HepG2 (cell line): Measurements from ENCODE around the gene NDUFB6. TPM values are rescaled to one million over a fixed set of nuclear protein-coding genes. Genes with fewer than 3 reads are reported as not detected.
"Not testable (repeated sequence)": the region's sequence is repeated elsewhere in the genome, so short reads cannot be mapped to it uniquely, and the experiment has no call there.

Experiments
- ATAC-seq: fragments of 200-7000 bp; cut with Tn5 transposase; 3 replicates; pipeline ENCODE4 v1.9.1; 2020; ENCODE audit warnings: mild to moderate bottlenecking, moderate library complexity
- BruUV-seq: library from RNA; stranded (reverse); fragments of 400-500 nt; replicated peaks from 2 replicates; lab custom pipeline; 2021; lab: Mats Ljungman, UMichigan
- CTCF ChIA-PET: fragments of 300-600 bp; formaldehyde crosslinking; extraction: SDS; loops from one replicate; lab custom pipeline; 2021; ENCODE audit warnings: low total read pairs, inconsistent platforms, low intra/inter-chr PET ratio; lab: Yijun Ruan, JAX
- POLR2A ChIA-PET: fragments of 350-600 bp; sonication (Branson Sonifier 250); formaldehyde crosslinking; loops from one replicate; lab custom pipeline; 2020; ENCODE audit warnings: antibody characterized with exemption, inconsistent platforms; lab: Yijun Ruan, JAX
- DNase-seq: peaks from one replicate; pipeline ENCODE4 v3.0.0-alpha.2; 2015; ENCODE audit warnings: low spot score
- FAIRE-seq: peaks from 3 replicates; lab custom pipeline; 2011; peaks lifted over from hg19 to GRCh38; lab: Jason Lieb, UNC
- H2AFZ ChIP-seq: one replicate; pipeline ENCODE4 v1.6.1; 2011; ENCODE audit warnings: low read length, inconsistent platforms
- H3K27ac ChIP-seq: fragments of 300-600 bp; 3 replicates; pipeline ENCODE4 v1.8.0; 2011; ENCODE audit warnings: mixed run types, mild to moderate bottlenecking, mixed read lengths, low read length, inconsistent platforms; ENCODE audit not compliant: insufficient read depth; ENCODE audit errors: extremely low read length
- H3K27me3 ChIP-seq, 2 experiments: fragments of 200-600 bp in 1 of 2; 2 replicates in 1 of 2; 3 replicates in 1 of 2; pipeline versions ENCODE4 v1.6.0 to v1.8.0; 2011; ENCODE audit warnings: low read length in 2 of 2, mild to moderate bottlenecking in 2 of 2, moderate library complexity in 2 of 2, inconsistent platforms in 1 of 2; ENCODE audit not compliant: insufficient read depth in 2 of 2, control insufficient read depth in 1 of 2
- H3K36me3 ChIP-seq, 2 experiments: fragments of 200-600 bp in 1 of 2; replicated peaks in 1 of 2; 2 replicates in 1 of 2; 3 replicates in 1 of 2; pipeline versions ENCODE4 v1.5.1 to v1.8.0; 2011; ENCODE audit warnings: low read length in 2 of 2, inconsistent platforms in 1 of 2; ENCODE audit not compliant: insufficient read depth in 2 of 2, control insufficient read depth in 1 of 2
- H3K4me1 ChIP-seq: 2 replicates; pipeline ENCODE4 v1.5.1; 2012; ENCODE audit warnings: low read length, inconsistent platforms; ENCODE audit not compliant: insufficient read depth
- H3K4me2 ChIP-seq: 2 replicates; pipeline ENCODE4 v1.6.0; 2011; ENCODE audit warnings: low read depth, low read length, inconsistent platforms
- H3K4me3 ChIP-seq, 3 experiments: fragments of 200-600 bp in 1 of 3; sonication (generic), shearing (Covaris generic) in 1 of 3; replicated peaks in 1 of 3; 2 replicates each; pipeline ENCODE4 v1.5.1; 2011 to 2016; ENCODE audit warnings: low read length in 3 of 3, inconsistent platforms in 2 of 3, low read depth in 2 of 3, mild to moderate bottlenecking in 2 of 3, control low read depth in 1 of 3, mixed read lengths in 1 of 3; ENCODE audit not compliant: insufficient read depth in 1 of 3
- H3K79me2 ChIP-seq: one replicate; pipeline ENCODE4 v1.6.1; 2011; ENCODE audit warnings: low read length, inconsistent platforms; ENCODE audit not compliant: insufficient read depth
- H3K9ac ChIP-seq: 2 replicates; pipeline ENCODE4 v1.6.0; 2011; ENCODE audit warnings: mild to moderate bottlenecking, low read depth, low read length, inconsistent platforms; ENCODE audit not compliant: insufficient read depth
- H3K9me3 ChIP-seq: 2 replicates; pipeline ENCODE4 v1.5.1; 2012; ENCODE audit warnings: mild to moderate bottlenecking, low read length
- H4K20me1 ChIP-seq: 2 replicates; pipeline ENCODE4 v1.6.0; 2011; ENCODE audit warnings: inconsistent platforms, mild to moderate bottlenecking, low read length, moderate library complexity; ENCODE audit not compliant: insufficient read depth
- CC2D1A ChIP-seq: sonication (generic); formaldehyde crosslinking; IDR thresholded peaks from 2 replicates; pipeline ENCODE4 v1.8.1; 2023; ENCODE audit warnings: mild to moderate bottlenecking, missing genetic modification reagents
- HCFC1 ChIP-seq: fragments of 150-350 bp; IDR thresholded peaks from 2 replicates; pipeline ENCODE4 v1.6.1; 2014; ENCODE audit warnings: low read depth, low read length
- KDM5B ChIP-seq: sonication (generic); formaldehyde crosslinking; IDR thresholded peaks from 2 replicates; pipeline ENCODE4 v1.4.0; 2020; ENCODE audit warnings: missing genetic modification reagents, mild to moderate bottlenecking, borderline replicate concordance
- RELA ChIP-seq: sonication (generic); formaldehyde crosslinking; IDR thresholded peaks from 2 replicates; pipeline ENCODE4 v1.4.0; 2020; ENCODE audit warnings: missing genetic modification reagents
- RFX1 ChIP-seq: fragments of 450-650 bp; IDR thresholded peaks from 2 replicates; pipeline ENCODE4 v1.6.1; 2017
- TFE3 ChIP-seq: IDR thresholded peaks from 2 replicates; pipeline ENCODE4 v1.6.1; 2016
- WGBS: methylation state at CpG from one replicate; pipeline ENCODE4 v1.1.6; 2017; ENCODE audit warnings: low lambda C conversion rate; 5-methylcytosine and 5-hydroxymethylcytosine counted together
- in situ Hi-C: cut with HindIII; loops from 2 replicates; pipeline ENCODE4 v1.10.0; 2017; ENCODE audit warnings: low pct_unique_long_range_greater_than_20kb; ENCODE audit not compliant: extremely low pct_ligation_motif_present
- intact Hi-C: fragments of 100-400 bp; cut with micrococcal nuclease; formaldehyde crosslinking; loops from one replicate; pipeline ENCODE4 v1.10.0; 2022; ENCODE audit not compliant: unreplicated experiment
- polyA plus RNA-seq, 8 experiments: library from polyadenylated mRNA; depleted of rRNA in 3 of 8; stranded (reverse) in 7 of 8; unstranded in 1 of 8; fragments of >200 nt; fragmentation: Illumina TruSeq in 4 of 8; extraction: Trizol in 4 of 8; gene quantifications; 2 replicates each; pipeline versions ENCODE4 v1.2.1 to v1.2.3, GENCODE V29; 2011 to 2016; ENCODE audit warnings: low read depth in 4 of 8, missing spikeins in 1 of 8, mixed read lengths in 1 of 8; ENCODE audit not compliant: insufficient read depth in 1 of 8
- total RNA-seq, 5 experiments: library from RNA; depleted of rRNA; stranded (reverse); fragments of >200 nt; fragmentation: Illumina TruSeq; extraction: Trizol; gene quantifications; 2 replicates each; pipeline ENCODE4 v1.2.3, GENCODE V29; 2016; ENCODE audit warnings: low read depth in 1 of 5
- TF ChIP-seq, protein P1 (sequence below): sonication (generic); formaldehyde crosslinking; IDR thresholded peaks from 2 replicates; pipeline ENCODE4 v1.8.1; 2023; ENCODE audit warnings: mild to moderate bottlenecking, missing genetic modification reagents
- TF ChIP-seq, protein P2 (sequence below): sonication (generic); formaldehyde crosslinking; conservative IDR thresholded peaks from 2 replicates; pipeline ENCODE4 v1.8.0; 2022; ENCODE audit warnings: low read depth, missing genetic modification reagents

Gene NDUFB6
- total and polyA plus RNA-seq, 2 of the 13 experiments (the other 11 are each of a cell fraction or from before 2014, with no cell fraction given) = 31.2 to 81.9 TPM

DNA sequence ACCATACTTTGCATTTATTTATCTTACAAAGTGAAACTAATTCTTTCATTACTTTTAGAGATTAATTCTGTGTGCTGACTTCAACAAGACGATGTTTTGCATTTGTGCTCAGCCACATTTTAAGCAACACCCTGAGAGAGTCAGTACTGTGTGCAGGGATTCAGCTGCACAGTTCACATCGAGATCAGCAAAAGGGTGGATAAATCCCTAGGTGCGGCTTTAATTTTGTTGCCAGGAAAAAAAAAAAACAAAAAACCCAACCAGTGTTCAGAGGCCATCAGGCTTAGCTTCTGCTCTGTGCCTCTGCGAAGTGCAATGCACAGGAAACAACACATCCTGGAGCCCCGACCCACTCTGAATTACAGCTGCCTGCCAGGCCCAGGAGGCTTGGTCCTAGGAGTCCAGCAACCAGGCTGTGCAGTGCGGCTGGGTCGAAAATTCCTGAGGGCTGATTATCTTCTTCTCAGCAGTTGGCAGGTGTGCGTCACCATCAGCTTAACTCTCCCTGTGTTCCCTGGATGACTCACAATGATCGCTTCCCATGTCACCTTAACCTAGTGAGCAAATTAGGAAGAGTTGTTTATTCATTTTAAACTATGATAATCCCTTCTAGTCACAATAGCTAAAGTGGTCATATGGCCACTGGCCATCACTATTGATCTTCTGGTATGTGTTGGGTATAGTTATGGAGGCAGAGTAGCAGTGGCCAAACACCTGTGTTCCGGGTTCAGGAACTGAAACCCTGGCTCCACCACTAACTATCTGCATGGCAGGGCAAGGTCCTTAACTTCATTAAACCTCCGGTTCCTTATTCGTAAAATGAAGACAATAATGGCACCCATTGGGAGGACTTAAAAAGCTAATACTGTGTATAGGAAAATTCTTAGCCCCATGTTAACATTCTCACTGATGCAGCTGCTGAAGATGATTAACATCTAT lies 31.2 kb upstream of the NDUFB6 start (continued):
- no peak for TF ChIP-seq RELA (CRISPR knock-in tag)

DNA sequence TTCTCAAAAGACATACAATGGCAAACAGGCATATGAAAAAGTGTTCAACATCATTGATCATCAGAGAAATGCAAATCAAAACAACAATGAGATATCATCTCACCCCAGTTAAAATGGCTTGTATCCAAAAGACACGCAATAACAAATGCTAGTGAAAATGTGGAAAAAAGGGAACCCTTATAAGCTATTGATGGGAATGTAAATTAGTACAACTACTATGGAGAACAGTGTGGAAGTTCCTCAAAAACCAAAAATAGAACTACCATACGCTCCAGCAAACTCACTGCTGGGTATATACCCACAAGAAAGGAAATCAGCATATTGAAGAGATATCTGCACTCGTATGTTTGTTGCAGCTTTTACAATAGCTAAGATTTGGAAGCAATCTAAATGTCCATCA lies 26.1 kb upstream of the NDUFB6 start:
- WGBS = 17% methylated on average over 3 of the region's 3 CpGs
- H3K4me3 ChIP-seq, ATAC-seq, H3K36me3 ChIP-seq, DNase-seq, BruUV-seq, intact Hi-C loops, H4K20me1 ChIP-seq, CTCF ChIA-PET, H3K9me3 ChIP-seq, in situ Hi-C loops, FAIRE-seq, H3K4me1 ChIP-seq, H3K27ac ChIP-seq, H2AFZ ChIP-seq, POLR2A ChIA-PET, H3K79me2 ChIP-seq, H3K4me2 ChIP-seq, H3K9ac ChIP-seq: not testable (repeated sequence)
- H3K27me3 ChIP-seq = peaks cover 0 to 17% of the 10 kb centered on the region in 2 experiments; a peak in 2 of 5 replicates

- intact Hi-C loops (no loop called here), in situ Hi-C loops (no loop called here)
- no peak overlapping the region for H3K4me2 ChIP-seq
- H3K36me3 ChIP-seq = no peaks in the 10 kb centered on the region
- ATAC-seq (no peak), DNase-seq (no peak), FAIRE-seq (no peak)
- no peak overlapping the region for H3K4me3 ChIP-seq
- no peaks in the 10 kb centered on the region for H3K4me1 ChIP-seq
- no peak overlapping the region for H2AFZ ChIP-seq
- H4K20me1 ChIP-seq = no peaks in the 10 kb centered on the region
- H3K79me2 ChIP-seq = no peaks in the 10 kb centered on the region
- H3K9ac ChIP-seq = no peak overlapping the region
- no peak overlapping the region for H3K27ac ChIP-seq
- H3K9me3 ChIP-seq = no peaks in the 10 kb centered on the region
- BruUV-seq = no TSS peak
- ChIA-PET POLR2A (no interaction called here), CTCF (no interaction called here)
- peaks cover 0 to 10% of the 10 kb centered on the region in 2 experiments; a peak in 2 of 5 replicates for H3K27me3 ChIP-seq
- TF ChIP-seq, protein P1, sequence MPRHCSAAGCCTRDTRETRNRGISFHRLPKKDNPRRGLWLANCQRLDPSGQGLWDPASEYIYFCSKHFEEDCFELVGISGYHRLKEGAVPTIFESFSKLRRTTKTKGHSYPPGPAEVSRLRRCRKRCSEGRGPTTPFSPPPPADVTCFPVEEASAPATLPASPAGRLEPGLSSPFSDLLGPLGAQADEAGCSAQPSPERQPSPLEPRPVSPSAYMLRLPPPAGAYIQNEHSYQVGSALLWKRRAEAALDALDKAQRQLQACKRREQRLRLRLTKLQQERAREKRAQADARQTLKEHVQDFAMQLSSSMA (CRISPR knock-in tag) = no peak
- TF ChIP-seq HCFC1 = no peak
- TF ChIP-seq, protein P2, sequence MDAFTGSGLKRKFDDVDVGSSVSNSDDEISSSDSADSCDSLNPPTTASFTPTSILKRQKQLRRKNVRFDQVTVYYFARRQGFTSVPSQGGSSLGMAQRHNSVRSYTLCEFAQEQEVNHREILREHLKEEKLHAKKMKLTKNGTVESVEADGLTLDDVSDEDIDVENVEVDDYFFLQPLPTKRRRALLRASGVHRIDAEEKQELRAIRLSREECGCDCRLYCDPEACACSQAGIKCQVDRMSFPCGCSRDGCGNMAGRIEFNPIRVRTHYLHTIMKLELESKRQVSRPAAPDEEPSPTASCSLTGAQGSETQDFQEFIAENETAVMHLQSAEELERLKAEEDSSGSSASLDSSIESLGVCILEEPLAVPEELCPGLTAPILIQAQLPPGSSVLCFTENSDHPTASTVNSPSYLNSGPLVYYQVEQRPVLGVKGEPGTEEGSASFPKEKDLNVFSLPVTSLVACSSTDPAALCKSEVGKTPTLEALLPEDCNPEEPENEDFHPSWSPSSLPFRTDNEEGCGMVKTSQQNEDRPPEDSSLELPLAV (CRISPR knock-in tag) = no peak
- TF ChIP-seq RFX1 = no peak
- no peak for TF ChIP-seq CC2D1A (CRISPR knock-in tag)
- no peak for TF ChIP-seq TFE3 (CRISPR knock-in tag)
- TF ChIP-seq KDM5B (CRISPR knock-in tag) = no peak
Observed at GRCh38 chr9:32596936-32597335, 24.0 kb upstream of the NDUFB6 start.
